ENCODE data around the gene CPT1A. TPM values are rescaled to one million over a fixed set of nuclear protein-coding genes. Genes with fewer than 3 reads are reported as not detected.

CPT1A gene
- total RNA-seq, 1 donor from 2014 or later = 102 TPM

GRCh38 chr11:68798221-68798813 is 43.4 kb downstream of the CPT1A start:
- DNase-seq (ENCODE audit: low spot score) = no peak

GRCh38 chr11:68796801-68797200 is 44.9 kb downstream of the CPT1A start:
- DNase-seq (ENCODE audit: low spot score) = no peak

GRCh38 chr11:68792400-68792966 is 49.2 kb downstream of the CPT1A start:
- no peak for DNase-seq (ENCODE audit: low spot score)

GRCh38 chr11:68784653-68785052 is 57.1 kb downstream of the CPT1A start:
- DNase-seq (ENCODE audit: low spot score) = no peak

- DNase-seq (ENCODE audit: low spot score) = no peak
These were observed 58.4 kb downstream of the CPT1A start for GRCh38 chr11:68783216-68783821.

GRCh38 chr11:68782711-68783110 is 59.0 kb downstream of the CPT1A start:
- no peak for DNase-seq (ENCODE audit: low spot score)

GRCh38 chr11:68780829-68781228 is 60.9 kb downstream of the CPT1A start:
- peak; percentile 57 for DNase-seq (ENCODE audit: low spot score)

- no peak for DNase-seq (ENCODE audit: low spot score)
These were observed 63.5 kb downstream of the CPT1A start for GRCh38 chr11:68778205-68778604.

- no peak for DNase-seq (ENCODE audit: low spot score)
These were observed 65.1 kb downstream of the CPT1A start for GRCh38 chr11:68776442-68777235.

- no peak for DNase-seq (ENCODE audit: low spot score)
These were observed 65.7 kb downstream of the CPT1A start for GRCh38 chr11:68775951-68776388.

- no peak for DNase-seq (ENCODE audit: low spot score)
These were observed 67.5 kb downstream of the CPT1A start for GRCh38 chr11:68774194-68774585.

- no peak for DNase-seq (ENCODE audit: low spot score)
These were observed 68.1 kb downstream of the CPT1A start for GRCh38 chr11:68773521-68774193.

- no peak for DNase-seq (ENCODE audit: low spot score)
These were observed 68.8 kb downstream of the CPT1A start for GRCh38 chr11:68772936-68773335.

- DNase-seq (ENCODE audit: low spot score) = no peak
These were observed 70.9 kb downstream of the CPT1A start for GRCh38 chr11:68770781-68771180.

- DNase-seq (ENCODE audit: low spot score) = no peak
These were observed 74.0 kb downstream of the CPT1A start for GRCh38 chr11:68767672-68768071.

GRCh38 chr11:68766786-68767185 is 74.9 kb downstream of the CPT1A start:
- DNase-seq (ENCODE audit: low spot score) = no peak

GRCh38 chr11:68764746-68765145 is 77.0 kb downstream of the CPT1A start:
- DNase-seq (ENCODE audit: low spot score) = no peak

- no peak for DNase-seq (ENCODE audit: low spot score)
These were observed 77.6 kb downstream of the CPT1A start for GRCh38 chr11:68763926-68764657.

GRCh38 chr11:68763181-68763721 is 78.5 kb downstream of the CPT1A start:
- no peak for DNase-seq (ENCODE audit: low spot score)

- DNase-seq (ENCODE audit: low spot score) = no peak
These were observed 79.2 kb downstream of the CPT1A start for GRCh38 chr11:68762481-68762880.

GRCh38 chr11:68761801-68762200 is 79.9 kb downstream of the CPT1A start:
- DNase-seq (ENCODE audit: low spot score) = no peak
